ENCODE results near the gene OAT.
"Not testable (repeated sequence)": the region's sequence is repeated elsewhere in the genome, so short reads cannot be mapped to it uniquely, and the experiment has no call there.

OAT gene

DNA sequence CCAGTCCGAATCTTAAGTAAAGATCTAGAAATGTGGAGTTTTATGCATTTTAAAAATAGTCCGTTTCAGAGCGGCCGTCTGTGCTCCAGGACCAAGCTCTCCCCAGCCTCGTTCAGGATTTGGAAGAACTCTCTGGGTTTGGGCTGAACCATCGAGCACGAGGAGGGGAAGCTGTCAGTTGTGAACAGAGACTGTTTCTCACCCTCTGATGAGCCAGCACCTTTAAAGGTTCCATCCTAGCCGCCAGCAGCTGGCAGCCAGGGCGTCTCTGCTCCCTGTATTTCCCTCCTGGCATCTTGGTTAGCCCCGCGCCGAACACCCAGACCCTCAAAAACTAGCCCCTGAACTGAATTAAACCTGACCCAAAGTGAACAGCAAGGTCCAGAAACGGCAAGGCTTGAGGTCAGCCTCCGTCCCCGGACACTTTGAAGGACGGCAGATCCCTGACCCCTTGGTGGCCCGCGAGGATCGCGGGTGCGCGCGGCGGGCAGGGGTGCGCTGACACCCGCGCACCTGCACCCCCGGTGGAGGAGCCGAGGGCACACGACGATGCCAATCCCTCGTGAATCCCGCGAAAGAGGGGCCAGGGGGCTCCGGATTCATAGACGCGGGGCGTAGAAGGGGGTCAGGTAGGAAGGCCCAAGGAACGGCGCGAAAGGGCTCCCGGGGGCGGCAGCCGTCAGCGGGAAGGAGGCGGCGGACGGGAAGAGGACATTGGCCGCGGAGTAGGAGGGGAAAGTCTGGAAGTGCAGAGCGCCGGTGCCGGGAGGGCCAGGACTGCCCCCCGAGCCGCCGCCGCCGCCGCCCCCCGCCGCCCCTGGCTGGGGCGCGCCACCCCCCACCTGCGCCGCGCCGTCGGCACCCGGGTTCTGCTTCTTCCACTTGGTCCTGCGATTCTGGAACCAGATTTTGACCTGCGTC, 28.4 kb upstream of the OAT start:
- DNase-seq: no peak

DNA sequence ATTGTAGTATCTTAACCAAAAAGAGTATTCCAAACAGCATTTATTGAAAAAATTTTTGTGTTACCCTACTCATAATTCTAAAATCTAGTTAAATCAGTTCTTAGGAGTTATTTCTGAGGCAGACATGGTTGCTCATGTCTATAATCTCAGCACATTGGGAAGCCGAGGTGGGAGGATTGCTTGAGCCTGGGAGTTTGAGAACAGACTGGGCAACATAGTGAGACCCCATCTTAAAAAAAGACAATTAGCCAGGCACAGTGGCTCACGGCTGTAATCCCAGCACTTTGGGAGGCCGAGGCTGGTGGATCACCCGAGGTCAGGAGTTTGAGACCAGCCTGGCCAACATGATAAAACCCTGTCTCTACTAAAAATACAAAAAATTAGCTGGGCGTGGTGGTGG, 23.0 kb upstream of the OAT start:
- not testable (repeated sequence) for DNase-seq

DNA sequence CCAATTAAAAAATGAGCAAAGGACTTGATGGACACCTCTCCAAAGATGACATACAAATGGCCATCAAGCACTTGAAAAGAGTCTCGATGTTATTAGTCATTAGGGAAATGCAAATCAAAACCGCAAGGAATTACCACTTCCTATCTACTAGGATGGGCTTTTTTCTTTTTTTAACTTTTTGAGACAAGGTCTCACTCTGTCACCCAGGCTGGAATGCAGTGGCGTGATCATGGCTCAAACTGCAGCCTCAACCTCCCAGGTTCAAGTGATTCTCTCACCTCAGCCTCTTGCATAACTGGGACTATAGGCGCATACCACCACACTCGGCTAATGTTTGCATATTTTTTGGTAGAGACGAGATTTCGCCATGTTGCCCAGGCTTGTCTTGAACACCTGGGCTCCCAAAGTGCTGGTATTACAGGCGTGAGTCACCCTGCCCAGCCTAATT, 17.5 kb upstream of the OAT start:
- no peak for DNase-seq

DNA sequence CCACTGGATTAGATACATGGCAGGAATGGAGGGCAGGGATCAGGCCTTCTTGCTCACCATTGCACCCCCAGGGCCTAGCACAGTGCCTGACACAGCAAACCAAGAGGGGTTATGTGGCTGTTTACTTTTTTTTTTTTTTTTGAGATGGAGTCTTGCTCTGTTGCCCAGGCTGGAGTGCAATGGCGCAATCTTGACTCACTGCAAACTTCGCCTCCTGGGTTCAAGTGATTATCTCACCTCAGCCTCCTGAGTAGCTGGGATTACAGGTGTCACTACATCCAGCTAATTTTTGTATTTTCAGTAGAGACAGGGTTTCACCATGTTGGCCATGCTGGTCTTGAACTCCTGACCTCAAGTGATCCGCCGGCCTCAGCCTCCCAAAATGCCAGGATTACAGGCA, 17.0 kb upstream of the OAT start:
- DNase-seq: not testable (repeated sequence)

DNA sequence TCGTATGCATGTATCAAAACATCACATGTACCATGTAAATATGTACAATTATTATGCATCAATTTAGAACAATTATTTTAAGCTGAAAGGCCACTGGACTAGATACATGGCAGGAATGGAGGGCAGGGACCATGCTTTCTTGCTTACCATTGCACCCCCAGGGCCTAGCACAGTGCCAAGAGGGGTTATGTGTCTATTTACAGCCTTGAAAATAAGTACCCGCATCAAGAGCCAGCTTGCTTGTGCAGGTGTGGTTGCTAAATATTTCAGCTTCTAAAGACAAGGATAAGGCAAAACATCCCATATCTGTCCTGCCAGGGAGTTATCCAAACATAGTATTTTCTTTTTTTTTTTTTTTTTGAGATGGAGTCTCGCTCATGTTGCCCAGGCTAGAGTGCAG, 14.7 kb upstream of the OAT start:
- DNase-seq: no peak

DNA sequence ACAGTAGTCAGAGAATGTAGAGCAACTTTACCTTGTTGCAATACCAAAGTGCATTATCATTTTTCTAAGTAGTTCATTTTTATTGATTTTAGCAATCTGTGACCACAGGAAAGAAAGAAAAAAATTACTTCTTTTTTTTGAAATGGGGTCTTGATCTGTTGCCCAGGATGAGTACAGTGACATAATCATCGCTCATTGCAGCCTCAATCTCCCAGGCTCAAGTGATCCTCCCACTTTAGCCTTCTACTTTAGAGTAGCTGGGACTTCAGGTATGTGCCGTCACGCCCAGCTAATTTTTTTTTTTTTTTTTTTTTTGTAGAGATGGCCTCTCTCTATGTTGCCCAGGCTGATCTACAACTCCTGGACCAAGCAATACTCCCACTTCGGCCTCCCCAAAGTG, 11.4 kb upstream of the OAT start:
- DNase-seq: no peak

DNA sequence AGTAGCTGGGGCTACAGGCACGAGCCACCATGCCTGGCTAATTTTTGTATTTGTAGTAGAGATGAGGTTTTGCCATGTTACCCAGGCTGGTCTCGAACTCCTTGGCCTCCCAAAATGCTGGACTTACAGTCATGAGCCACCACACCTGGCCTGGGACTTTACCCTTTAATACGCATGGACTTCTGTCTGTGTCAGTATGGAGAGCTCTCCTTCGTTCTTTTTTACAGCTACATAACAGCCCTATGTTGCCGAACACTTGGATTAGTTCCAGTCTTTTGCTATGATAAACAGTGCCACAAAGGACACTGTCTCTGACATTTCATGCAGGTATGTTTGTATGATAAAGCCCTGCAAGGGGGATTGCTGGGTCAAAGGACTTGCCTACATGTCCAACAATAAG, 10.9 kb upstream of the OAT start:
- no peak for DNase-seq

DNA sequence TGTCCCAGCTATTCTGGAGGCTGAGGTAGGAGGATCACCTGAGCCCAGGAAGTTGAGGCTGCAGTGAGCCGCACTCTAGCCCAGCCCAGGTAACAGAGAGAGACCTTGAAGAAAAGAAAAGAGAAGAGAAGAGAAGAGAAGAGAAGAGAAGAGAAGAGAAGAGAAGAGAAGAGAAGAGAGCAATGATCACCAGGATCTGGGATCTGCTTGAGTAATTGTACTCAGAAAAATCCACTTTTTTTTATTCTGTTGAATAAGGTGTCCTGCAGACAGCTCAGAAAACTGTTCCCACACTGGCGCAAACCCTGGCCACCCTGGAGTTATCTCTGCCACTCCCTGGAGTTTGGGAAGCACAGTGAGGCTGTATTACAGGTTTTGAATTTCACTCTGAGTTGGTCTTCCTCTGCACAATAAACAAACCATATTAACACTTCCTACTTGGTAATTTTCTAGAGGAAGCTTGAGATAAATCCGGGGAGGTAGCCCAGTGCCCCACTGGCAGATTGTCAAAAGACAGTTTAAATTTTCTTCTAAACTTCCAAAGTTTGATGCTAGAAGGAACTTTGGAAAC, 9.6 kb upstream of the OAT start:
- DNase-seq: no peak

DNA sequence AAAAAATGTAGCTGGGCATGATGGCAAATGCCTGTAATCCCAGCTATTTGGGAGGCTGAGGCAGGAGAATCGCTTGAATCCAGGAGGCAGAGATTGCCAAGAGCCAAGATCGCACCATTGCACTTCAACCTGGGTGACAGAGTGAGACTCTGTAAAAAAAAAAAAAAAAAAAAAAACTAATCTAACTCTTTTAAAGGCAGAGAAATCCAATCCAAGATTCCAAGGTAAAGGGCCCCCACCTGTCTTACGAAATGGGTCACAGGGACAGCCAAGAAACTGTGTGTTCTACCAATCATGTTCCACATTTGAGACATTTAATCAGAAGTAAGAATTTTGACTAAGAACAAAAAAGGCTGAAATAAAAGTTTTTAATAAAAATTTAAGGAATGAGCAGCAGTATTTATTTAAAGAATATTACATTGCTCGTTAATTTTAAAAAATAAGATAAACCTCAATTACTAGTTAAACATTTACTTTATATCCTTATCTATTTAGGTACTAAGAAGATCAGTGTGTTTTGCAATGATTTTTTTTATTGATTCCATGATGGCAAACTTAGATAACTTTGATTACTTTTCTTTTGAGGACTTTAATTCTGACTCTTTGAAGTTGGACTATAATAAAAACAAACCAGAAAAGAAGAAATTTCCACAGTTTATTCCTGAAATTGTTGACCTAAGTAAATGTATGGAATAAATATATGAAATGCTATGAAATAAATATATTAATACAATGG, 6.7 kb upstream of the OAT start:
- no peak for DNase-seq

DNA sequence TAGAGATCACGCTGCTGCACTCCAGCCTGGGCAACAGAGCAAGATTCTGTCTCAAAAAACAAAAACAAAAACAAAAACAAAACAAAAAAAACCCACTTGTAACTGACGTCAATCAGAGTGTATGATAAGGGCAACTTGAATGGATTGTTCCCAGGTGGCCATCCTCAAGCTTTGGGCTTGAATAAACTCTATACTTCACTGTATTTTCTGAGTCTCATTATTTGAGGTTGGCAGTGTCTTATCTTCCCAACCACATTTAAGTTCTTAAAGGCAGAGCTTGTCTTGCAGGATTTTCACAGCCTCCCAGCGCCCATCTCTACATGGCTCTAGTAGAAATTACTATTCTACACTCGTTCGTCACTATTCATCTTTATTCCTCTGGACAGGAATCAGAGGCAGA, 5.1 kb upstream of the OAT start:
- DNase-seq: no peak

DNA sequence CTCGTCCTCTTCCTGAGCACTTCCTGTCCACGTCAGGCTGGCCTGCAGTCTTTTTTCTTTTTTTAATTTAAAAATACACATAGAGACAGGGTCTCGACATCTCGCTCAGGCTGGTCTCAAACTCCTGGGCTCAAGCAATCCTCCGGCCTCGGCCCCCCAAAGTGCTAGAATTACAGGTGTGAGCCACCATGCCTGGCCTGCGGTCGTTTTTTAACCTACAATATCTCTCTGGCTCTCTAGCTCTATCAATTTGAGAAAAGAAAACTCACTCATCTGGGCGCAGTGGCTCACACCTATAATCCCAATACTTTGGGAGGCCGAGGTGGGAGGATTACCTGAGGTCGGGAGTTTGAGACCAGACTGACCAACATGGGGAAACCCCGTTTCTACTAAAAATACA, 4.0 kb upstream of the OAT start:
- no peak for DNase-seq

DNA sequence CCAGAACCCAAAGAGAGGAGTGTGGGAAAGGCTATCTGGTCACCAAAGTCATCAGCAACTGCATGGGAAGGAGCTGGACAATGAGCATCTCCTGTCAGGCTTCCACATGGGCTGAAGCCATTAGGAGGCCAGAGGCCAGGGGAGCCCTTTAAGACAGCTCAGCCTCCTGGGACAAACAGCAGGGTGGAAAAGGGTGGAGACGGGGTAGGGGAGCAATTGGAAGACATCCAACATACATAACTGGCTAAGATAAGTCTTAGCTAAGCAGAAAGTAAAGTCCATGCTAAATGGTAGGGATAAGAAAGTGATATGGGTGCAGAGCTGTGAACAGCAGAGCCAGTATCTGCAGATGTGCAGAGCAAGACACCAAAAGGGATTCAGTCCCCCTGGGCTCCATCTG, 1.5 kb upstream of the OAT start:
- DNase-seq: no peak

DNA sequence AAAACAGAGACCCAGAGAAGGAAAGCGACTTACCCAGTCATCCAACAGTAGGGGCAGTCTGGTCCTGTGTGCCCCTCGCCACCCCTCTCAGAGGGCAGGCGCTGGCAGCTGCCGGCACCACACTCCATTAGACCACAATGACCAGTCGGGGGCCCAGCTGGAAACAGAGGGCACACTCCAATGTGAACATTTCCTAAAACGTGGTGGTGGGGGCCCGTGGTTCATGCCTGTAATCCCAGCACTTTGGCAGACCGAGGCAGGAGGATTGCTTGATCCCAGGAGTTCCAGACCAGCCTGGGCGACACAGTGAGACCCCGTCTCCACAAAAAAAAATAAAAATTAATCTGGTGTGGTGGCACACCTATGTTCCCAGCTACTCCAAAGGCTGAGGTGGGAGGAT, 912 bp upstream of the OAT start:
- no peak for DNase-seq

DNA sequence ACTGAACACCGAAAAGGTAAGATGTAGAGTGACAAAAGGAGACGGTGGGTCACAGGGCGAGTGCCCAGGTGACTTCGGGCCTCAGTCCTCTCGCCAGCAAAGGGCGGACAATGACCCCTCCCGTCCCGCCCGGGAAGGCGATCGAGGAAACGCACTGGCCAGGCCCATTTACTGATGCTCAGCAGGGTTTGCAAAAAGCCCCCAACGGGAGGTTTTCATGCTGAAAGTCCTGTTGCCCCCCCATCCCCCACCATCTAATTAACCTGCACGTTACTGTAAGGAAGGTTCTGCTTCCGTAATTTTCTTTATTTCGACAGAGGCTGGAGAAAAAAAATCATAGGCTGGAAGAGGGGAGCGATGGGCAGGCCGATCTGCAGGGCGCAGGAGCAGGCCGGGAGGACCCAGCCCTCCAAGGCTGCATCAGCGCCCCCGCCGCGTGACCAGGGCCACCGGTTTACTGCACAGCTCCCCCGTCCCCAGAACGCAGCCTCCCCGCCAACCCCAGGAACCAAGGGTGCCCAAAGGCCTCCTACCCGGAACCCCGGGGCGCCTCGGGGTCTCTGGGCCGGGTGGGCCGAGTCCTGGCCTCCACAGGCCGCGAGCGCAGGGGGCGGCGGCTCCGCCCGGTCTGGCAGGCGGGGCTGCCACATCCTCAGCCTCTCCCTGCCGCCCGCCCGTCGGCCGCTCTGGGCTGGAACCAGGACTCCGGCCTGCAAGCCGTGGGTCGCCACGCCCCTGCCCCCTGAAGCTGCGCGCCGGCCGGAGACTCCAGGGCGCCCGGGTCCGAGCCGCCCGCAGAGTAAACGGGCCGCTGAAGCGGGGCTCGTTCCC, 613 bp downstream of the OAT start:
- DNase-seq: no peak

DNA sequence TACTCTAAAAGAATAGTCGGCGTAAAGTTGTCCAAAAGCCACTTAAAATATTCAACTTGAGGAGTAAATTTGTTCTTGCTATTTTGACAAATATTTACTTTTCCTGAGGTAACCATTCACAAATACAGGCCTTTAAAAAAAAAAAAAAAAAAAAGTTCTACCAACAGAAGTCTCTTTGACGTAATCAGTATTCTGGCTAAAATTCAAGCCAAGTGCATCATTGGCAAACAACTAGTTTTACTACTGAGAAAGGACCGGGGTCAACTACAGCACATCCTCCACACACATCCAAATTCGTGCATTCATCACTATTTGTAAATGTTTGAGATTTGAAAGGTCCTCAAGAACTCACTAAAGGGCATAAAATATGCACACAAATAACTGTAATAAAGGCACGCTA, 2.0 kb downstream of the OAT start:
- DNase-seq: no peak

DNA sequence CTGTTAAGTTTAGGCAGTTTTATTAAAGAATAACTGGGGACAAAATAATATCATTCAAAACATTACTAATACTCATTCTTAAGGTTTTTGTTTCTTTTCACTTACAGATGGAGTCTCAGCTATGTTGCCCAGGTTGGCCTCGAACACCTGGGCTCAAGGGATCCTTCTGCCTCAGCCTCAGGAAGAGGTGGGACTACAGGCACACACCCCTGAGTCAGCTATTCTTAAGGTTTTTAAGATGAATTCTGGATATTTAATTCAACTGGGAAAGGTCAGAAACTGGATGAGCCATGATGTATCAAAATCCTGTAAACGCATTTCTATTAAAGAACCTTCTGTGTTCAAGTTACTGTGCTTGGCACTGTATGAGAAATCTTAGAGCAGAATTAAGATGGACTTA, 3.5 kb downstream of the OAT start:
- no peak for DNase-seq

DNA sequence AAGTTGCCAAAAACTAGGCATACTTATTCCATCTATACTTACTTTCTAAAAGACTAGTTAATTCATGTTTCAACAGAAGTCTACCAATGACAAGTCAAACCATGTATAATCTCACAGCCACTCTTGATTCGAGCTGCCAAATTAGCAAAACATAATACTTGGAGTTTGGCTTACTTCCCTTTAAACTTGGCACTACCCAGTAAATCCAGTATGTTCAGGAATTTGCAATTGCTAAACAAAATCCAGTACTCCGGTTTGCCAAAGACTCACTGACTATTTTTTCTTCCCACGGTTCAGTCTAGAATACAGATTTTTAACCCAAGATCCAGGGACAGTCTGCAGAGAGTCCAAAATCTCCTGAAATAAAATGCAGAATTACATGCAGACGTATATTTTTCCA, 4.6 kb downstream of the OAT start:
- DNase-seq: no peak

DNA sequence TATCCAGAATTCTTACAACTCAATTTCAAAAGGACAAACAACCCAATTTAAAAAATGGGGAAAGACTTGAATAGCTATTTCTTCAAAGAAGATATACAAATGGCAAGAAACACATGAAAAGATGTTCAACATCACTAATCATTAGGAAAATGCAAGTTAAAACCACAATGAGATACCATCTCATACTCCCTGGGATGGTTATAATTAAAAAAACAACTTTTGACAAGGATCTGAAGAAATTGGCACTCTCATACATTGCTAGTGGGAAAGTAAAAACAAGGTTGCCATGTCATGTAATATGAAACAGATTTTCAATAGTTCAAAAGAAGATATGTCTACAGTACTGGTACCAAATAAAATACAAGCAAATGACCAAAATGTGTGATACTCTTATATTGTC, 9.0 kb downstream of the OAT start:
- DNase-seq: no peak

DNA sequence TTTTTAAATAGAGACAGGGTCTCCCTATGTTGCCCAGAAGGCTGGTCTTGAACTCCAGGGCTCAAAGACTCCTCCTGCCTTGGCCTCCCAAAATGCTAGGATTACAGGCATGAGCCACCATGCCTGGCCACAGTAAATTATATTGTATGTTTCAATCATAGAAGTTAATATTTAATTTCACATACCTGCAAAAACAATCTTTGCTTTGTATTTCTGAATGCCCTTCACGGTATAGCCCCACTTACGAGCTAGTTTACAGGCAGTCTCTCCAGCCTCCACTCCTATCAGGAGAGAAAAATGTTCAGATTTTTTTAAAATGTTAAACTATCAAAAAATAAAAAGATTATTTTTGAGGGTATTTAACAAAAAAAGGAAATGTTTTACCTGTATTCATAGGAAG, 10.4 kb downstream of the OAT start:
- DNase-seq: no peak

DNA sequence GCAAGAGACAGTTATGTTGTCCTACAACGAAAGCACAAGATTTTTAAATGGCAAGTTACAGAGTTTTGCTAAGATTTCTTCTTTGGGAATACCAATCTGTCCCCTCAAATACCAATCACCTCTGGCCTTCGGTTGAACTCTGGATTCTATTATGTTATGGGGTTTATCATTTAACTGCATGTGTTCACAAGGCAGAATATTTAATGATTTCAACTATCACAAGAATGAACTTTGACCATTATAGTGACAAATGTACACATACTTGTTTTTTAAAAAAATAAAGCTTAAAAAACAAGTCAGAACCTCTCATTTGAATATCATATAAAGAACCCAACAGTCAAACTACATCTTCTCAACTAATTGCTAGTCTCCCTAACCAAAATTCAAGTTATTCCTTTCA, 11.3 kb downstream of the OAT start:
- no peak for DNase-seq

DNA sequence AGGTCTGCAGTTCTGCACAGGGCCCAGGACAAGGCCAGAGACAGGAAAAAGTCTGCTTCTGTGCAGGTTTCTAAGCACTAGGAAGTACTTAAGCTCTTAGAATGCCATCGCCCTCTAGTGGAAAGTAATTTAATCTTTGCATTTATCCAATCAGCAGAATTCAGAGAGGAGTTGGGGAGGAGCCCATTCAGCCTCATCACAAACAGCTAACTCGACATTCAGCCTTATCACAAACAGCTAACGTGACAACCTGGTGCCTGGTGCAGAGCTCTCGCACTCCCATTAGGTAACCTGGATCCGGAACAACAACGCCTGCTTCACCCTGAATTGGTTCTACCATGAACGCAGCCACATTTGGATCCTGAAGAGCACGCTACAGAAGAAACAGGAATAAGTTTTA, 15.2 kb downstream of the OAT start:
- peak; percentile 28 for DNase-seq

DNA sequence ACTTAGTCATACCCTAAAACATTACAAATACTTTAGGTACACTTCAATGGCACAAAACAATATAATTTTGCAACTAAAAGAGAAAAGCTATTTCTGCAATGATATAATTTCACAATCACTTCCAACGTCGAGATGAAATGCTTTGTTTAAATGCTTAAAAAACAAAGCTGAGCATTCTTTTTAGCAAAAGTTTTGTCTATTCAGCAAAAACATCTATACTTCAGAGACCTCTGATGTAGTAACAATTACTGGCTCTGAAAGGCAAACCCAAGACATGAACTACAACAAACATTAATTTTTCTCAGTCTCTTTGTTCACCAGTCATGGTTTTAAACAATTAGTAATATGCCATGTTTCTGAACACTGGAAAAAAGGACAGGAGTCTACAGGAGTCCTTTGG, 16.4 kb downstream of the OAT start:
- no peak for DNase-seq

DNA sequence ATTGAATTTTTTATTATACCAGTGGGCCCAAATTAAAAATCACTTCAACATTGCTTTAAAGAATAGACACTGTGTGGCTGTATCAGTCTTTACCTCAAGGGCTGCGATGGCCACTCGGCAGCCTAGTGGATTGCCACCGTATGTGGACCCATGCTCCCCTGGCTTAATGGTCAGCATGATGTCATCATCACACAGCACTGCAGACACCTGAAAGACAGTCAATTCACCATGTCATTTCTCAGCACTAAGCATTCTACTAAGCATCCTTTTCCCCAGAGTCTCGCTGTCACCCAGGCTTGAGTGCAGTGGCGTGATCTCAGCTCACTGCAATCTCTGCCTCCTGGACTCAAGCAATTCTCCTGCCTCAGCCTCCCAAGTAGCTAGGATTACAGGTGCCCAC, 17.1 kb downstream of the OAT start:
- no peak for DNase-seq
